ENCODE data around the gene ATG101.

The ATG101 gene

GRCh38 chr12:52042706-52043385 lies 26.9 kb upstream of the ATG101 start:
- DNase-seq (ENCODE audit: low spot score), result no peak

GRCh38 chr12:52043386-52044212 lies 26.2 kb upstream of the ATG101 start:
- DNase-seq (ENCODE audit: low spot score), result peak; percentile 59

GRCh38 chr12:52044292-52044983 lies 25.3 kb upstream of the ATG101 start:
- DNase-seq (ENCODE audit: low spot score), result peak; percentile 88

- no peak for DNase-seq (ENCODE audit: low spot score)
Observed at GRCh38 chr12:52045794-52046199, 24.0 kb upstream of the ATG101 start.

- DNase-seq (ENCODE audit: low spot score), result no peak
Observed at GRCh38 chr12:52046859-52047258, 22.9 kb upstream of the ATG101 start.

GRCh38 chr12:52049286-52049685 lies 20.5 kb upstream of the ATG101 start:
- DNase-seq (ENCODE audit: low spot score), result no peak

GRCh38 chr12:52049688-52050087 lies 20.1 kb upstream of the ATG101 start:
- DNase-seq (ENCODE audit: low spot score), result no peak

GRCh38 chr12:52050116-52050757 lies 19.5 kb upstream of the ATG101 start:
- peak; percentile 41 for DNase-seq (ENCODE audit: low spot score)

GRCh38 chr12:52050758-52051541 lies 18.8 kb upstream of the ATG101 start, which contains the start of gene NR4A1:
TSS of gene NR4A1 (plus strand) at chr12:52051442. CDS start at chr12:52054329, 2,887 bp downstream.
- peak; percentile 98 for DNase-seq (ENCODE audit: low spot score)

GRCh38 chr12:52052468-52053186 lies 17.2 kb upstream of the ATG101 start:
- peak; percentile 10 for DNase-seq (ENCODE audit: low spot score)

GRCh38 chr12:52053536-52054209 lies 16.1 kb upstream of the ATG101 start:
- peak; percentile 12 for DNase-seq (ENCODE audit: low spot score)

- DNase-seq (ENCODE audit: low spot score), result no peak
Observed at GRCh38 chr12:52054231-52054832, 15.4 kb upstream of the ATG101 start.

- no peak for DNase-seq (ENCODE audit: low spot score)
Observed at GRCh38 chr12:52054833-52055730, 14.7 kb upstream of the ATG101 start.

GRCh38 chr12:52055731-52056711 lies 13.8 kb upstream of the ATG101 start:
- DNase-seq (ENCODE audit: low spot score), result no peak

- peak; percentile 66 for DNase-seq (ENCODE audit: low spot score)
Observed at GRCh38 chr12:52056801-52057637, 12.8 kb upstream of the ATG101 start.

Data from AG20443 (cell line).